Osteoblast (primary cell): ENCODE data around the gene SNRPA1. TPM values are rescaled to one million over a fixed set of nuclear protein-coding genes. Genes with fewer than 3 reads are reported as not detected.
A peak's percentile ranks its signal among the peaks of the same experiment; 100 is the strongest.

ENCODE experiments used
- DNase-seq: peaks from one replicate; pipeline ENCODE4 v3.0.0; 2011; ENCODE audit warnings: low spot score, mixed read lengths; ENCODE audit not compliant: insufficient read length; ENCODE audit errors: missing footprints
- H2AFZ ChIP-seq: 2 replicates; pipeline ENCODE4 v1.6.0; 2011; ENCODE audit warnings: mild to moderate bottlenecking, low read length
- H3K27ac ChIP-seq: 2 replicates; pipeline ENCODE4 v1.5.1; 2011; ENCODE audit warnings: mild to moderate bottlenecking, low read depth, low read length, moderate library complexity
- H3K27me3 ChIP-seq: 2 replicates; pipeline ENCODE4 v1.6.0; 2012; ENCODE audit warnings: mild to moderate bottlenecking, control low read depth, inconsistent platforms, low read length, moderate library complexity; ENCODE audit not compliant: insufficient read depth
- H3K36me3 ChIP-seq: 2 replicates; pipeline ENCODE4 v1.5.1; 2011; ENCODE audit warnings: mild to moderate bottlenecking, low read length, control low read depth, moderate library complexity; ENCODE audit not compliant: insufficient read depth
- H3K4me1 ChIP-seq: 2 replicates; pipeline ENCODE4 v1.5.1; 2011; ENCODE audit warnings: mild to moderate bottlenecking, low read length, control low read depth, moderate library complexity; ENCODE audit not compliant: insufficient read depth
- H3K4me2 ChIP-seq: 2 replicates; pipeline ENCODE4 v1.6.0; 2011; ENCODE audit warnings: mild to moderate bottlenecking, low read length; ENCODE audit not compliant: insufficient read depth
- H3K4me3 ChIP-seq: fragments of 200-600 bp; sonication (generic); 3 replicates; pipeline ENCODE4 v1.5.1; 2012; ENCODE audit warnings: mild to moderate bottlenecking, low read length, inconsistent platforms; ENCODE audit not compliant: insufficient read depth
- H3K79me2 ChIP-seq: 2 replicates; pipeline ENCODE4 v1.6.0; 2012; ENCODE audit warnings: mild to moderate bottlenecking, low read length, control low read depth, inconsistent platforms; ENCODE audit not compliant: insufficient read depth
- H3K9me3 ChIP-seq: 2 replicates; pipeline ENCODE4 v1.5.1; 2011; ENCODE audit warnings: low read depth, low read length, control low read depth
- H4K20me1 ChIP-seq: 2 replicates; pipeline ENCODE4 v1.6.0; 2012; ENCODE audit warnings: mild to moderate bottlenecking, low read length, control low read depth; ENCODE audit not compliant: insufficient read depth
- total RNA-seq: library from RNA; depleted of rRNA; stranded (reverse); fragments of >200 nt; gene quantifications from 2 replicates; pipeline ENCODE4 v1.2.3, GENCODE V29; 2012
- TF ChIP-seq, protein P1 (sequence below): IDR thresholded peaks from 2 replicates; pipeline ENCODE4 v1.5.1; 2011; ENCODE audit warnings: mild to moderate bottlenecking, low read depth, low read length, moderate library complexity; ENCODE audit errors: extremely low read depth

Gene SNRPA1
- total RNA-seq, 1 donor, result 9.8 TPM

DNA sequence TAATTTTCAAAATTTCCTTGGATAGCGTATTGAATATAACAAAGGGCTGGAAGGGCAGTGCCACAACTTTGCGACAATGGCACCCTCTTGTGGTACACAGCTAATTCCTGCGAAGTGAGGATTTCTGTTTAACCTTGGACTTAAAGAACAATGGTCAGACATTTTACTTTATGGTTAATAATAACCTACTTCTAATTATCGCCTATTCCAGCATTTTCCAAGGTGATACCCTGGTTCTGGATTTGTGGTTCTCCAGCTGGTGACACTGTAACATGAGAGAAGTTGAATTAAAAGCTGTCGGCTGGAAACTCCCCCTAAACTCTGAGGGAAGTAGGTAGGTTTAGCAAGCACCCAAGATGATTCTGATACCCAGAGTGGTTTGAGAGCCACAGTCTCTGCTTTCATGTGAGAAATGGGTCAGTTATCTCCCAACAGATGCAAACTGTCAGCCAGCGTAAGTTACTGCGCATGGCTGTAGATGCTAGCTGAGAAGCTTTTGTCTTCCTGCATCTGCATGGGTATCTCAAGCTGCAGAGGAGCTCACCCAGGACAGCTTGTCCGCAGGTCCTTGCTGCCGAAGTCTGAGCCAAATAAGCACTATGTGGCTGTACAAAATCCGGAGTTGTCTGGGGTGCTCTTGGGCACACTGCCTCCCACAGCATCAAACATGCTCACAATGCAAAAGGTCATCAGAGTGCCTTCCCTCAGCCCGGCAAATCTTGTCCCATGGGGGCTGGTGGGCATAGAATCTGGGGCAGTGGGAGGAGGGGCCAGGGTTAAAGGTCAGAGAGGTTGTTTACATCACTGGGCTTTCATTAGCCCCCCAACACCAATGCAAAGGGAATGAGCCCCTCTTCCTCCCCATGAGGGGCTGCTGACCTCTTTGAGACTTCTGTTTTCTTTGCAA lies 36.6 kb downstream of the SNRPA1 start:
- Histone ChIP-seq H3K9me3 (no peaks in the 10 kb centered on the region), H3K4me2 (peak overlapping the region; percentile 6), H3K79me2 (no peaks in the 10 kb centered on the region), H4K20me1 (no peaks in the 10 kb centered on the region), H3K4me1 (peaks cover 12% of the 10 kb centered on the region), H3K36me3 (no peaks in the 10 kb centered on the region), H2AFZ (peak overlapping the region; percentile 45), H3K4me3 (no peak overlapping the region), H3K27me3 (no peaks in the 10 kb centered on the region), H3K27ac (no peak overlapping the region)
- no peak for DNase-seq
- TF ChIP-seq, protein P1, sequence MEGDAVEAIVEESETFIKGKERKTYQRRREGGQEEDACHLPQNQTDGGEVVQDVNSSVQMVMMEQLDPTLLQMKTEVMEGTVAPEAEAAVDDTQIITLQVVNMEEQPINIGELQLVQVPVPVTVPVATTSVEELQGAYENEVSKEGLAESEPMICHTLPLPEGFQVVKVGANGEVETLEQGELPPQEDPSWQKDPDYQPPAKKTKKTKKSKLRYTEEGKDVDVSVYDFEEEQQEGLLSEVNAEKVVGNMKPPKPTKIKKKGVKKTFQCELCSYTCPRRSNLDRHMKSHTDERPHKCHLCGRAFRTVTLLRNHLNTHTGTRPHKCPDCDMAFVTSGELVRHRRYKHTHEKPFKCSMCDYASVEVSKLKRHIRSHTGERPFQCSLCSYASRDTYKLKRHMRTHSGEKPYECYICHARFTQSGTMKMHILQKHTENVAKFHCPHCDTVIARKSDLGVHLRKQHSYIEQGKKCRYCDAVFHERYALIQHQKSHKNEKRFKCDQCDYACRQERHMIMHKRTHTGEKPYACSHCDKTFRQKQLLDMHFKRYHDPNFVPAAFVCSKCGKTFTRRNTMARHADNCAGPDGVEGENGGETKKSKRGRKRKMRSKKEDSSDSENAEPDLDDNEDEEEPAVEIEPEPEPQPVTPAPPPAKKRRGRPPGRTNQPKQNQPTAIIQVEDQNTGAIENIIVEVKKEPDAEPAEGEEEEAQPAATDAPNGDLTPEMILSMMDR, result peak; percentile 95

- Histone ChIP-seq H2AFZ (no peak overlapping the region), H3K4me1 (peaks cover 21% of the 10 kb centered on the region), H3K4me2 (no peak overlapping the region), H3K27me3 (no peaks in the 10 kb centered on the region), H3K79me2 (no peaks in the 10 kb centered on the region), H3K27ac (no peak overlapping the region), H3K36me3 (no peaks in the 10 kb centered on the region), H3K9me3 (no peaks in the 10 kb centered on the region), H3K4me3 (no peak overlapping the region), H4K20me1 (no peaks in the 10 kb centered on the region)
- no peak for DNase-seq
- TF ChIP-seq, protein P1, result peak; percentile 54
Observed at GRCh38 chr15:101256757-101257156, 38.3 kb downstream of the SNRPA1 start.

DNA sequence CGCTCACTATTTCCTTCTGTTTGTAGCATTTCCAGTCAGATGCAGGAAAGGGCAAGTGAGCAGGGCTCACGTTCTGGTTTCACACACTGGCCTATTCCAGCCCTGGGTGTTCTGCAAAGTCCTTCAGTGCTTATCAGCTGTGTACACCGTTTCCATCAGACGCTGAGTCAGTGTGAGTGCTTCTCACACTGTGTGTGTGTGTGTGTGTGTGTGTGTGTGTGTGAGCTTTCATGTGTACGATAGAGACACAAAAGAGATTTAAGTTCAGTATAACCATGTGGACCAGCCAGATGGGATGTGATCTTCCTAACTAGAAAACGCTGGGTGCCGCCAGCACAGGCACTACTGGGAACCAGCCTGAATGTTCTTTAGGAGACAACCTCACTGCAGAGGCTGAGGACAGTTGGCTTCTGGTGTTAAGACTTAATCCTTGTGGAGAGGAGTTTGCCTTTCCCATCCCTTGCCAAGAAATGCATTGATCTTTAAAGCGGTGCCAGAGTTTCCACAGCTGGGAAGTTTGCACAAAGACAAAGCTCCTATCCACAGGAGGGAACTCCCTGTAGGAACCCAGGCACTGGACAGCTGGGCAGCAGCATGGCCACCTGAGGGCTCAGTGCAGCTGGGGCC lies 39.3 kb downstream of the SNRPA1 start:
- H3K4me3 ChIP-seq, result no peak overlapping the region
- H2AFZ ChIP-seq, result peak overlapping the region; percentile 36
- TF ChIP-seq, protein P1, result no peak
- H3K4me2 ChIP-seq, result no peak overlapping the region
- DNase-seq, result no peak
- peaks cover 2% of the 10 kb centered on the region for H4K20me1 ChIP-seq
- H3K27ac ChIP-seq, result peak overlapping the region; percentile 10
- no peaks in the 10 kb centered on the region for H3K36me3 ChIP-seq
- peaks cover 4% of the 10 kb centered on the region for H3K79me2 ChIP-seq
- no peaks in the 10 kb centered on the region for H3K9me3 ChIP-seq
- peaks cover 21% of the 10 kb centered on the region for H3K4me1 ChIP-seq
- H3K27me3 ChIP-seq, result no peaks in the 10 kb centered on the region

DNA sequence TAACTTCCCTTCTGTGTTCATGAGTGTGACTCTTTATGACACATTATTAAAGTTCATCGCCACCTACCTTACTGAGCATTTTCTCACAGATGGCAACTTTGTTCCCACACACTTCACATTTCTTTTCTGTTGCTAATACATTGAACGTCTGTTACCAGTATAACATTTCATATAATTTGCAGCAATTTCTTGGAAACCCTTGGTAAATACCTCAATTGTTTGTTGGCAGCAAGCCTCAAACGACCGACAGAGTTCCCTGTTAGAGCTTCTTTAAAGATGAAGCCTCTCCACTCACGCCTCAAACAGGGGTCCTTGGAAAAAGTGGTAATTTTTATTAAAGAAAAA lies 40.0 kb downstream of the SNRPA1 start:
- TF ChIP-seq, protein P1, result no peak
- H3K4me2 ChIP-seq, result no peak overlapping the region
- no peaks in the 10 kb centered on the region for H3K27me3 ChIP-seq
- H4K20me1 ChIP-seq, result peaks cover 9% of the 10 kb centered on the region
- H3K9me3 ChIP-seq, result no peaks in the 10 kb centered on the region
- no peak for DNase-seq
- peak overlapping the region; percentile 10 for H3K27ac ChIP-seq
- H3K4me1 ChIP-seq, result peaks cover 24% of the 10 kb centered on the region
- H2AFZ ChIP-seq, result no peak overlapping the region
- peaks cover 11% of the 10 kb centered on the region for H3K79me2 ChIP-seq
- no peaks in the 10 kb centered on the region for H3K36me3 ChIP-seq
- H3K4me3 ChIP-seq, result no peak overlapping the region
